GM19438 (cell line): Measurements from ENCODE around the gene ZDHHC11B.
A peak's percentile ranks its signal among the peaks of the same experiment; 100 is the strongest.
"Not testable (repeated sequence)": the region's sequence is repeated elsewhere in the genome, so short reads cannot be mapped to it uniquely, and the experiment has no call there.

Experiments
- ATAC-seq: cut with Tn5 transposase; IDR thresholded peaks from one replicate; pipeline ENCODE4 v1.9.1; 2021; ENCODE audit warnings: low read depth; ENCODE audit not compliant: unreplicated experiment

ZDHHC11B gene

DNA sequence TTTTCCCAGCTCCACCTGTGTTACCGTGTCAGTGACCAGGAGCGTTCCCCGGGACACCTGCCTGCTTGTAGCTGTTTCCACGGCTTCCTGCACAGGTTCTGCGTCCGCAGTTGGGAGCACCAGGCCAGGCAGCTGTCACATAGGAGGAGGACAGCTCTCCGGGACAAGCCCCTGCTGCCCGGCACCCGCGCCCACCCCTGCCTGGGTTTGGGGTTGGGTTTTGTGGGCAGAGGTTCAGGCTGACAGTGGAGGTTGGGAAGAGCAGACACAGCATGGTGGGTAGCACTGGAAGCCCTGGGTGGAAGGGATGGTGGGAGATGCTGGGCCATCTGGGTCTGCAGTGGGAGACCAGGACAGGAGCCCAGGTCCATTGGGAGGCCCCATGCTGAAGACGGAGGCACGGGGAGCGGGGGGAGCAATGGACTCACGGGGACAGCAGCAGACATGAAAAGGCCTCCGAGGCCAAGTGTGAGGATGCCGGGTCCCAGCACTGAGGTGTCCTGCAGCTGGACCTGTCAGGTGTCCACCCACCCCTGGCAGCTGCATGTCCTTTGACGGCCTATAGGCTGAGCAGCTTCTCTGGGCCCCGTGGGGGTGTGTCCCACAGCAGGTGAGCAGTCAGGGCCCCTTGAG, 2.8 kb upstream of the ZDHHC11B start:
- ATAC-seq, result not testable (repeated sequence)

DNA sequence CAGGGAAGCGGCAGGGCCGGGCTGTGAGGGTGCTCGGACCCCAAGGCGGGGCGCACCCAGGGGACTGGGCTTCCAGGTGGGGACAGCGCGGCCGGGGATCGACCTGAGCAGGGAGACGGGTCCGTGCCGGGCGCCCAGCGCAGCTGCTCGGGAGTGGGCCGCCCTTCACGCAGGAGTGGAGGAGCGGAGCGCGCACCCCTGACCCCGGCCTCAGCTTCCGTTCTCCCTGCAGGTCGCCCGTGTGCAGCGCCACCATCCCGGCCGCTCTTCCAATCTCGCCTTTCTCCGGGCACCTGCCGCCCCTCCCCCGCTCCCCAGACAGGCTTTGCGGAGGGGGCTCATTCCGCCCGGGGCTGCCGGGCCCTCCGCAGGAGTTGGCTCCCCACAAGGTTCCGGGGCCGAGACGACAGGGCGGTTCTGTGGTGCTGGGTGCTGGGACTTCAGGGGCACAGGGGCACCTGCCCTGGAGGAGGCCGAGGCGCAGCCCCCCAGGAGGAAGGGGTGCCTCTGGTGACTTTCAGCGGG, 714 bp upstream of the ZDHHC11B start:
- peak; percentile 12 for ATAC-seq

DNA sequence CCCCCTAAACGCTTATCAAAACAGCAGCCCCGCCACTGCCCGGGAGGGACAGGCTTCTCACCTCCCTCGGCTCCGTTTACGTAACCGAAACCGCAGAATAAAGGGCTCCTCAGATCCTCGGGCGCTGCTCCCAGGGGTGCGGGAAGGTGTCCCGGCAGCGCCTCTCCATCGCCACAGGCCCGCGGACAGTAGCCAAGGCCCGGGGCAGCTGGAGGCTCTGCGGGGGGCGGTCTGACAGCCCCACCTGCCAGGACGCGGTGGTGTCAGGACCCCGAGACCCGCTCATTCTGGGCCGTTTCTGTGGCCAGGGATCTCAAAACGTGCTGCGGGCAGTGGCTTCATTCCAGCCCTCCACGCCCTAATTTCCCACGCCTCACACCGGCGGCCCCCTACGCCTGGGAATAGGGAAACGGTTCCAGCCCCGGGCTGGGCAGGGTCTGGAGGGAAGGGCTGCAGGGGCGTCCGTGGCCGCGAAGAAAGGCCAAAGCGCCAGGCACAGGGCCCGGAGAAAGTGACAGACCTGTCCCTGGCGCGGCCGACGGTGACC, 575 bp downstream of the ZDHHC11B start:
- peak; percentile 5 for ATAC-seq

DNA sequence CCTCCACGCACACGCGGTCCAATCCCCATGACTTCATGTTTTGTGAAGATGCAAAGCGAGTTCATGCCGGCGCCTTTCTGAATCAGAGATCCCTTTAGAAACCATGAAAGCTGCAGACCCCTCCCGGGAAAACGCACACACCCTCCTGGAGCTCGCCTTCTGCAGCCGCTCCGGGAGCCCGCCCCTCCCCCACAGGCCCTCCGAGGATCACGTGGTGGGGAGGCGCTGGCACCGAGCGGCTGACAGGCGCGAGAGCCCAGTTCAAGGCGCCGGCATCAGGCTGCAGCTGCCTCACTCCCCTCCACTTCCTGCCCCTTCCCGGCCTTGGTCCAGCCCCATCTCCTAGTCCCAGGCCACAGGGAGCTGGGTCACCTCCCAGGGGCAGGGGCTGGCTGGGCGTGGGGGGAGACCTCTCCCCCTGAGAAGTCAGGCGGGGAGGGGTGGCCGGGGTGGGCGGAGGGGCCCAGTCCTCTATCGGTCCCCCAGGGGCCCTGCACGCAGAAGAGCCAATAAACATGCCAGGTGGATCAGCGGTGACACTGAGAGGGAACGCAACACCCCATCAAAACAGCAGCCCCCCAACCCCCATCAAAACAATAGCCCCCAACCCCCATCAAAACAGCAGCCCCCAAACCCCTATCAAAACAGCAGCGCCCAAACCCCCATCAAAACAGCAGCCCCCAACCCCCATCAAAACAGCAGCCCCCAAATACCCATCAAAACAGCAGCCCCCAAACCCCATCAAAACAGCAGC, 1.3 kb downstream of the ZDHHC11B start:
- ATAC-seq, result not testable (repeated sequence)

DNA sequence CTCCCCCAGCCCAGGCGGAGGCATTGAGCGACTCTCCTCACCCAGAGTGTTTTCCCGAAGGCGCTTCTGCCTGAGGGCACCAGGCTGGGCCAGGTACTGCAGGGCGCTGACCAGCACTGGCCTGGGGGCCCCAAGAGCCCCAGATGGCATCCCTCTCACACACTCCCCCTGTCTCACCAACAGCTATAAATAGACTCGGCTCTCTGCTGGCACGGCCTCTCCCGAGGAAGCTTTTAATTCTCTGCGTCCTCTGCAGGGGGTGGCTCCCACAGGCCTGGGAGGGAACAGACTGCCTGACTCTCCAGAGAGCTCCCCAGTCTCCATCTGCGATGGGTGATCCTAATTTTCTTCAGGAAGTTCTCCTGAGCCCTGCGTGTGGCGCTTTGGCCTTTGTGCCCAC, 2.2 kb downstream of the ZDHHC11B start:
- not testable (repeated sequence) for ATAC-seq

DNA sequence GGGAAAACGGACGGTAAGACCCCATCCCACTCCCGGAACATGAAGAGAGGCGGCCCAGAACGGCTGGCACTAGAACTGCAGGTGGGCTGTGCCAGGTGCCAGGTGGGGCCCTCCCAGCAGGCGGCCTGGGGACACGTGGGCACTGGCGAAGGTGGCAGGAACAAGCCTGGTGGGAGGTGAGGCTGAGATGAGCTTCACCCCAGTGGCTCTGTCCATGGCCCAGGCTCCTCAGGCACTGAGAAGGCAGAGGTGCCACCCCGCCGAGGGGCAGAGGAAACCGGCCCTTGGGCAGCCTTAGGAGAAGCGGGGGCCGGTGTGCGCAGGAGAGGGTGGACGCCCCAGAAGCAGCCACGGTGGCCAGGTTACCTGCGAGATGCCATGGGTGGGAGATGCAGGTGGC, 4.0 kb downstream of the ZDHHC11B start:
- ATAC-seq, result not testable (repeated sequence)

DNA sequence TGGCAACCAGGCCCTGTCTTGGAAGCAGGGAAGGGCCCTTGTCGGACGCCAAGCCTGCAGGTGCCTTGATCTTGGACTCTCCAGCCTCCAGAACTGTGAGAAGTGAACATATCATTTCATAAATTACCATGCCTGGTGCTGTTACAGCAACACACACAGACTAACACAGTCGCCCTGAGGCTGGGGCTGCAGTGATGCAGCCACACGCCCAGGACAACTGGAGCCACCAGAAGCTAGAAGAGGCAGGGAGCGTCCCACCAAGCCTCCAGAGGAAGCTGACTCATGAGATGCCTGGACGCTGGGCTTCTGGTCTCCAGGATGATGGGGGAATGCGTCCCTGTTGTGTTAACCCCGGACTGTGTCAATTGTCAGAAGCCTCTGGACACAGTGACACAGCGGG, 5.6 kb downstream of the ZDHHC11B start:
- not testable (repeated sequence) for ATAC-seq

DNA sequence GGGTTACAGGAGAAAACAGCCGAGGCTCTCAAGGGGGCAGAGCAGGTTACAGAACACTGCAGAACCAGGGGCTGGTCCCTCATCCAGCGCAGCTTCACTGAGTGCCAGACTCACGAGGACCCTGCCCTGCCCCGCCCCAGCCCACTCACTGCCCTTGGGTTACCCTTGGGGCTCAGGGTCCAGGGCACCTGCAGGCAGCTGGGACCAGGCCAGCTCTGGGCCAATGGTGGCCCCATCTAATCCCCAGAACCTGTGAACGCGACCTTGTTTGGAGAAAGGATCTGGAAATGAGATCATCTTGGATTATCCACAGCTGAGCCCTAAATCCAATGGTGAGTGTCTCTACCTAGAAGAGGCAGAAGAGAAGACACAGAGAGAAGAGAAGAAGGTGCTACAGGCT, 6.1 kb downstream of the ZDHHC11B start:
- not testable (repeated sequence) for ATAC-seq

DNA sequence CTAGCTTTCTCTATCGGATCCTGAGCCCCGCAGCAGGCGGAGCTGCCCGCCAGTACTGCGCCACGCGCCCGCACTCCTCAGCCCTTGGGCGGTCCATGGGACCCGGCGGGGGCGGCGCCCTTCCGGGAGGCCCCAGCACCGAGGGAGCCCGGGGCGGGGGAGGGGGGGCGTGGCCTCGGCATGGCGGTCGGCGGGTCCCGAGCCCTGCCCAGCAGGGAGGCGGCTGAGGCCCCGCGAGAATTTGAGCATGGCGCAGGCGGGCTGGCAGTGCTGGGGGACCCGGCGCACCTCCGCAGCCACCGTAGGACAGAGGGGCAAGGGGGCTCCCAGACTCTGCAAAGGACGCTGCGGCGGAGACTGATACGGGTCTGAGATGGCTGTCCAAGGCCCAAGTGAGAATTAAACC, 6.8 kb downstream of the ZDHHC11B start:
- no peak for ATAC-seq

DNA sequence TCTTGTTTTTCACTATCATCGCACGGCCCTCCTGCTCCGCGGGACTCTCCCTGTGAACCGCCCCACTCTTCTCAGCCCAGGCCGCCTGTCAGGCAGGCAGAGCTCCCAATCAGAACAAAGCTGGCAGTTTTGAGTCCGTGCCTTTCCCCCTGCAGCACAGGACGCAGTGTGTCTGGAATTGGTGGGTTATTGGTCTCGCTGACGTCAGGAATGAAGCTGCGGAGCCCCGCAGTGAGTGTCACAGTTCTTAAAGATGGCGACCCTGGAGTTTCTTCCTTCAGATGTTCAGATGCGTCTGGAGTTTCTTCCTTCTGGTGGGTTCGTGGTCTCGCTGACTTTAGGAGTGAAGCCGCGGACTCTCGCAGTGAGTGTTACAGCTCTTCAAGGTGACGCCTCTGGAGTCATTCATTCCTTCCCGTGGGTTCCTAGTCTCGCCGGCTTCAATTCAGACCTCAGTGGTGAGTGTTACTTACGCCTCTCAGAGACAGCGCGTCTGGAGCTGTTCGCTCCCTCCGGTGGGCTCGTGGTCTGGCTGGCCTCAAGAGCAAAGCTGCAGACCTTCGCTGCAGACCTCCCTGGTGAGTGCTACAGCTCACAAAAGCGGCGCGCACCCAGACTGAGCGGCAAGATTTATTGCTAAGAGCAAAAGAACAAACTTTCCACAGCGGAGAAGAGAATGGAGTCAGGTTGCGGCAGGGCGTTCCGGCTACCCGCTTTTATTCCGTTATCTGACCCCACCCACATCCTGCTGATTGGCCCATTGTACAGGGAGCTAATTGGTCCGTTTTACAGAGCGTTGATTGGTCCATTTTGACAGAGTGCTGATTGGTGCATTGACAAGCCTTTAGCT, 7.4 kb downstream of the ZDHHC11B start:
- ATAC-seq, result no peak

DNA sequence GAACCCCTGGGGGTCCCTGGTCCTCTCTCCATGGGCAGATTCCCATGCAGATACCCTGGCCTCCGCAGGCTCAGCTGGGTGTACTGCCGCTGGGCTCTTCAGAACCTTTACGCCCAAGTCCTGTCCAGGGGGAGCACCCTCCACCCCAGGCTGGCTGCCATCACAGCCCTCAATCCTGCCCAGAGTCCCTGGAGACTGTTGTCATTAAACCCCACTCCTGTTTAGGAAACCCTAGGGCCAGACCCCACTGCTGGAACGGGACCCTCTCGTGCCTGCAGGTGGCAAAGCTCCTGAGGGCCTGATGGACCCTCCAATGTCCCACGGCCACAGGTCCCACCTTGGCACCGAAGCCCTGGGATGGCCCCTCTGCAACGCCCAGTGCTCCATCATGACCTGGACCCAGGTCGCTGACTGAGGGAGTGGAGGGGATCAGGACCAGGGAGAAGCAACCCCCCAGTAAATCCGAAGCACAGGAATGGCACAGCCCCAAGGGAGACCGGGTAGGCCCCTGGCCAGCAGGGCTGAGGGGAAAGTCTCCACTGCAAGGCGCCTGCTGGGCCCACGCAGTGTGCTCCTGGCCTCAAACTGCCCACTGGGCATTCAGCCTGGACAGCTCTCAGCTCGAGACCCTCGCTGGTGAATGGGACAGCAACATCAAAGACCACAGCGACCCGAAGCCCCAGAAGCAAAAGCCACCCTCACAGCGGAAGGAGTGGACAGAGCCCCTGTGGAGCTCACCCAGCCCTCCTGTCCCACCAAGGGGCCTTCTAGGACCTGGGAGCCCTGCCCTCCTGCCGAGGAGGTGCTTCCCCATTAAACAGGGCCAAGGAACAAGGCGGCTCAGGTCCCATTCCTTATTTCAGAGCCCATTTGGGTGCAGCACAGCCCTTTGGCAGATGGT, 8.3 kb downstream of the ZDHHC11B start:
- ATAC-seq, result no peak

DNA sequence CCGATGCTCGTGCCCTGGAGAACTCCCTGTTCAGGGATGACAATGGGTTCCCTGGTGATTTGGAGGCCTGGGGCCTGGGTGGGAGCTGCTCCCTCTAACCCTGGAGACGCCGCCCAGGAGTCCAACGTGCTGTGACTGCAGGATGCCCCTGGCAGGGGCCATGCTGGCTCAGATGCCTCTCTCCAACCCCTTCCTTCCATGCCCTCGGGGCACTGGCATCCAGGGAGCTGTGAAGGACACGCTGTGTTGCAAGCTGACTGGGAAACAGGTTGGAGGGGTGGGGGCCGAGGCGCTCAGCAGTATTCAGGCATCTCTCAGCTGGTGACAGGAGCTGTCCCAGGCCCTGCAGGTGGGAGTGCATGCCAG, 9.0 kb downstream of the ZDHHC11B start:
- not testable (repeated sequence) for ATAC-seq

DNA sequence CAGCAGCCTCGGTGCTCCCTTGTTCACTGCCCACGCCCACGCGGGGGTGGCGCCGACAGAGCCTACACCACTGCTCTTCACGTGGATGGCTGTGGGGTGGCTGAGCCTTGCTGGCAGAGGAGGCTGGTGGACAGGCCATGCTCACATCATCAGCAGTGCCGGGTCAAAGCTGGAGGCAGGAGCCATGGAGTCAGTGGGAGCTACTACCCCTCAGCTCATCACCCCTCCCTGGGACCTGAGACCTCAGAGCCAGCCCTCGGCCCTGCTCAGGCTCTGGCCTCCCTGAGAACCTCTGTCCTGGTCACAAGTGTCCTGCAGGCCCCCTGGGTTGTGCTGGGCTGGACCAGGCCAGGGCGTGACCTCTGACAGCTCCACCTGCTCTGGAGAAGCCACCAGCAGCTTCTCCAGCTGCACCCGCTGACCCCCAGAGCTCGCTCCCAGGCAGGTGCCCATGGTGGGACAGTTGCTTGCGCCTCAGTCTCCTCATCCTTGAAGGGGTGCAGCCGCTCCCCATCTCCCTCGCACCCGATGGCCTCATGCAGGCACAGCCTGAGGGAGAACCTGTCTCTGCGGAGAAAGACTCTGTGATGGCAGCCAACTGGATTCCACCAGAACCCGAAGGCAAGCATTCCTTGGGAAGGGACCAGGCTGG, 9.5 kb downstream of the ZDHHC11B start:
- not testable (repeated sequence) for ATAC-seq

DNA sequence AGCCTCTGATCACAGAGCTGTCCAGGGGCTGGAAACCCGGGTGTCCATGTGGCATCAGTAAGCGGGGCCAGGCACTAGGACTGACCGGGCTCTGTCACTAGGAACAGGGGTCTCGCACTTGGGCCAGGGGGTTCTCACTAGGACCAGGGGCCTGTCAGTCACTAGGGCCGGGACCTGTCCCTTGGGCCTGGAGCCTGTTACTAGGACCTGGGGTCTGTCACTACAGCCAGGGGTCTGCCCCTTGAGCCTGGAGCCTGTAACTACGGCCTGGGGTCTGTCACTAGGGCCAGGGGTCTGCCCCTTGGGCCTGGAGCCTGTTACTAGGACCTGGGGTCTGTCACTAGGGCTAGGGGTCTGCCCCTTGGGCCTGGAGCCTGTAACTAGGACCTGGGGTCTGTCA, 10.2 kb downstream of the ZDHHC11B start:
- not testable (repeated sequence) for ATAC-seq

DNA sequence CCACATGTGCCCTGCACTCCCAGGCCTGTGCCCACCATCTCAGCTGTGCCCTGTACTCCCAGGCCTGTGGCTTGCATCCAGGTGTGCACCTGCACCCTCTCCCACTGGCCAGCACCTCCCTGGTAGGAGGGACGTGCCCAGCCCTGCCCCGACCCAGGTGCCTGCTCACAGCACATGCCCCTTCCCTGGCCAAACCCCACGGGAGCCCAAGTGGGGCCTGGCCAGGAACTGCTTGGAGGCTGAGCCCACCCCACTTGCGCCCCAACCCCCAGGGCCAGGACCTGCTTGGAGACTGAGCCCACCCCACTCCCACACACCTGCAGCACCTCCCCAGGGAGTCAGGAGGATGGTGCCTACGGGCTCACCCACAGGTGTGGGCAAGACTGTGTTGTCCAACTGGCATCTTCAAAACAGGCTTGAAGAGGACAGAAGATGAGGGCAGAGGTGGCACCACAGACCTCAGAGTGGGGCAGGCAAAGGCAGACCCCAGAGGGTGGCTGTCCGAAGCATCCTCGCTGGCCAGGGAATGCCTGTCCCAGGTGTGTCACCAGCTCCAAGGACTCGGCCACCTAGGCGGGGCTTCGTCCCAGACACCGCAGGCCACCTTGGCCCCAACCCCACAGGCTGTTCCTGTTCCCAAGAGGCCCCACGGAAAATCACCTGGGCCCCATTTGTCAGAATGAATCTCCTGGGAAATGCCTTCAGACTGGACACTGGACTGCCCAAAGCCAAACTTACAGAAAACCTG, 10.8 kb downstream of the ZDHHC11B start:
- ATAC-seq, result no peak

DNA sequence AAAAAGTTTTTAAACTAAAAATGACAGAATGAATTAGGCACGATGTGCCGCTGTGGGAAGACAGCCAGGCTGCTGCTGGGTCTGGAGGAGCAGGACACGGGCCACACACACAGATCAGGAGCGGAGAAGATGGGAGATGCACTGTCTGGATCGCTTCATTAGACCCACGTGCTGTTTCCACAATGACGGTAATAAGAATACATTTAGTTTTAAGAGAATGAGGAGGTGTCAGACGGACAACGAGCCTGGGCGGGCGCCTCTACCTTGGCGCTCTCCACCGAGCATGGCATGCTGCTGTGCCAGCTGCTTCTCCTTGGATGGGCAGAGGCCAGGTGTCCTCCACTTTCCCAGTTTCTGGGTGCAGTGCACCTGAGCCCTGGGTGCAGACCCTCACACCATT, 11.6 kb downstream of the ZDHHC11B start:
- ATAC-seq, result not testable (repeated sequence)

DNA sequence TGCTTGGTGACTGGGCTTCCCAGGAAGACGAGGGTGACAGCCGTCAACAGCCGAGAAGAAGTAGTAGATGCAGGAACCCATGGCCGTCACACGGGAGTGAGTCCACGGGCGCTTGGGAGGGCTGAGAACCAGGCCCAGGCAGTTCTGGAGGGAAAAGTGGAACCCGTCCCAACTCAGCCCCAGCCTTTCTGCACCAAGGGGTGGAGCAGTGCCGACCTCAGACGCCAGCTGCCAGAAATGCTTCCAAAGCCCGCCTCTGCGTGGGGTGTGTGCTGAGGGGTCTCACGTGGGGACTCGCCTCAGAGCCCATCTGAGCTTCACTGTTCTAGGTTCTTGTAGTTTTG, 12.0 kb downstream of the ZDHHC11B start:
- ATAC-seq, result not testable (repeated sequence)

DNA sequence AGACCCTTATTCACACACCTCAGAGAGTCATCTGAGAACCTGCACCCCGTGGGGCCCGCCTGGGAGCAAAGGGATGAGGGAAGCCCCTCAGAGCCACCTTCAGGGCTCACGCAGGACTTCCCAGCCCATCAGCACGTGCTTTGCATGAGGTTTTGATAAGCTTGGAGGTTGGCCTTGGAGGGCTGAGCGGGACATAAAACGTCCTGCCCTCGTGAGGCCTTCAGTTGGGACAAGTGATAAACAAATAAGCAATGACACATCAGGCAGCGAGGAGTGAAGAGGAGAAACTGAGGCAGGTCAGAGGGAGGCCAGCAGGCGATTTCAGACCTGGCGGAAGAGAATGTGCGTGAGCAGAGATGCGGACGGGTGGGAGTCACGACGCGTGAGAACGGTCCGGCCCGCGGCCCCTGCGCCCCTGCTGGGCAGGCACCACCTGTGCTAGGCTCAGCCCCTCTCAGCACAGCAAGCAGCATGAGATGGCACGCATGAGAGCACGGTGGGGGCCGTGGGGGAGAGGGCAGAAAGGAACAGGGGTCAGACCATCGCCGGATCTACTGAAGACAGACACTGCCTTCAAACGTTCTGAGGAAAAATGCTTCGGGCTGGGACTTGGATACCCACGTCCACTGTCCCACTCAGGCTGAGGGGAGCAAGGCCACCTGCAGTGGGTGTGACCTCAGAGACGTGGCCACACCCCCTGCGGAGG, 12.5 kb downstream of the ZDHHC11B start:
- not testable (repeated sequence) for ATAC-seq
